Transverse colon (tissue), 4 donors: ENCODE measurements around the gene FIGN.

Experiments used
- CTCF ChIP-seq, 5 experiments: fragments of 200-600 bp in 3 of 5; fragments of 450-650 bp in 2 of 5; sonication (generic) in 3 of 5; IDR thresholded peaks; 1 replicate in 2 of 5; 2 replicates in 3 of 5; pipeline ENCODE4 v1.5.1; 2016 to 2017; ENCODE audit warnings: antibody characterized with exemption in 5 of 5, inconsistent platforms in 3 of 5, mild to moderate bottlenecking in 2 of 5, moderate library complexity in 1 of 5
- EP300 ChIP-seq: sonication (generic); formaldehyde crosslinking; IDR thresholded peaks from one replicate; pipeline ENCODE4 v1.6.1; 2017; ENCODE audit warnings: antibody characterized with exemption, low read depth
- POLR2A ChIP-seq: fragments of 450-650 bp; IDR thresholded peaks from one replicate; pipeline ENCODE4 v1.6.1; 2016; ENCODE audit warnings: antibody characterized with exemption, mild to moderate bottlenecking, moderate library complexity
- POLR2AphosphoS5 ChIP-seq, 3 donors: sonication (generic); formaldehyde crosslinking; IDR thresholded peaks; one replicate each; pipeline ENCODE4 v1.6.1; 2016; ENCODE audit warnings: antibody characterized with exemption in 3 of 3

- TF ChIP-seq POLR2A (no peak), CTCF (IDR thresholded peaks at IDR 0.05) (no peak), POLR2AphosphoS5 (IDR thresholded peaks at IDR 0.05) (no peak), EP300 (no peak)
Measured at GRCh38 chr2:163553601-163554000, 182.2 kb downstream of the FIGN start.
